Spleen (tissue), 7 donors: Measurements from ENCODE around the gene RNF7.

Experiments
- CTCF ChIP-seq, 11 experiments: fragments of 200-600 bp in 7 of 11; fragments of 450-650 bp in 4 of 11; sonication (generic) in 4 of 11; IDR thresholded peaks in 8 of 11; conservative IDR thresholded peaks in 3 of 11; 1 replicate in 7 of 11; 2 replicates in 4 of 11; pipeline versions ENCODE4 v1.4.0 to v1.8.0; 2016 to 2021; ENCODE audit warnings: antibody characterized with exemption in 11 of 11, inconsistent platforms in 4 of 11, mild to moderate bottlenecking in 1 of 11
- POLR2A ChIP-seq, 3 donors: fragments of 450-650 bp; IDR thresholded peaks; one replicate each; pipeline ENCODE4 v1.5.1; 2017; ENCODE audit warnings: antibody characterized with exemption in 3 of 3, mild to moderate bottlenecking in 1 of 3
- POLR2AphosphoS5 ChIP-seq, 3 donors: sonication (generic); formaldehyde crosslinking; IDR thresholded peaks; one replicate each; pipeline ENCODE4 v1.5.1; 2017; ENCODE audit warnings: antibody characterized with exemption in 3 of 3
- donor health status: DM: no; HTN: no; CAD: no; lungs with moderate emphysema.
- donor health status: DM: no; HTN: no; CAD: no.
- donor health status: DM: no; HTN: no; CAD: no.

GRCh38 chr3:141789281-141789680 is 51.2 kb downstream of the RNF7 start:
- TF ChIP-seq CTCF (IDR thresholded peaks at IDR 0.05 in 8 of 11, conservative IDR thresholded peaks at IDR 0.05 in 3 of 11) (no peak), POLR2AphosphoS5 (IDR thresholded peaks at IDR 0.05) (no peak), POLR2A (IDR thresholded peaks at IDR 0.05) (no peak)
